GM12878 (cell line): ENCODE results near the gene CMYA5.
"Not testable (repeated sequence)": the region's sequence is repeated elsewhere in the genome, so short reads cannot be mapped to it uniquely, and the experiment has no call there.

Source experiments
- BHLHE40 ChIP-seq, 2 experiments: fragments of 450-650 bp in 1 of 2; IDR thresholded peaks; 2 replicates each; pipeline ENCODE4 v1.6.1; 2011 to 2017; ENCODE audit warnings: low read depth in 2 of 2, borderline replicate concordance in 1 of 2, improper control_type of control experiment in 1 of 2, low read length in 1 of 2, mild to moderate bottlenecking in 1 of 2
- FOXM1 ChIP-seq: IDR thresholded peaks from 2 replicates; pipeline ENCODE4 v1.6.1; 2012; ENCODE audit warnings: low read depth, mild to moderate bottlenecking, inconsistent platforms, low read length, moderate library complexity
- JUND ChIP-seq: IDR thresholded peaks from 2 replicates; pipeline ENCODE4 v1.6.1; 2012; ENCODE audit warnings: low read depth, mild to moderate bottlenecking, low read length, improper control_type of control experiment, moderate library complexity
- NFYB ChIP-seq: IDR thresholded peaks from 2 replicates; pipeline ENCODE4 v1.6.1; 2011; ENCODE audit warnings: low read depth, mild to moderate bottlenecking, low read length, improper control_type of control experiment, moderate library complexity; ENCODE audit not compliant: insufficient read depth
- POLR2A ChIP-seq: IDR thresholded peaks from 2 replicates; pipeline ENCODE4 v1.6.1; 2011; ENCODE audit warnings: low read depth, mild to moderate bottlenecking, low read length
- SMAD5 ChIP-seq: IDR thresholded peaks from 2 replicates; pipeline ENCODE4 v1.6.1; 2016; ENCODE audit warnings: antibody characterized with exemption, low read depth
- TAF1 ChIP-seq: IDR thresholded peaks from 2 replicates; pipeline ENCODE4 v1.6.1; 2011; ENCODE audit warnings: mild to moderate bottlenecking, low read depth, low read length, borderline replicate concordance
- TF ChIP-seq, protein P1 (sequence below): IDR thresholded peaks from 2 replicates; pipeline ENCODE4 v1.6.1; 2012; ENCODE audit warnings: low read depth, low read length, improper control_type of control experiment
- TF ChIP-seq, protein P2 (sequence below), 3 experiments: IDR thresholded peaks in 2 of 3; conservative IDR thresholded peaks in 1 of 3; 2 replicates each; pipeline ENCODE4 v1.5.1; 2011; ENCODE audit warnings: low read depth in 3 of 3, low read length in 3 of 3, mild to moderate bottlenecking in 3 of 3, control low read depth in 2 of 3, moderate library complexity in 2 of 3, inconsistent platforms in 1 of 3, mixed read lengths in 1 of 3; ENCODE audit not compliant: control insufficient read depth in 2 of 3, insufficient read depth in 1 of 3; ENCODE audit errors: extremely low read depth in 1 of 3

DNA sequence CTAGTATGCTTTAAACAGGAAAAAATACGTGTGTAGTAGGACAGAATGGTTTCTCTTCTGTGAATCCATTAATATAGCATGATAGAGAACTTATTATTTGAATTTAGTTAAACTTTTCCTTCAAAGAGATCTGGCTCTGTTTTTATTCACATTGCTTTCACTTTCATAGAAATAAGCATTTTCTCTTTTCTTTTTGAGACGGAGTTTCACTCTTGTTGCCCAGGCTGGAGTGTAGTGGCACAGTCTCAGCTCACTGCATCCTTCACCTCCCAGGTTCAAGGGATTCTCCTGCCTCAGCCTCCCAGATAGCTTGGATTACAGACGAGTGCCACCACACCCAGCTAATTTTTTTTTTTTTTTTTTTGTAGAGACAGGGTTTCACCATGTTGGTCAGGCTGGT, 7.5 kb upstream of the CMYA5 start:
- TF ChIP-seq, protein P1, sequence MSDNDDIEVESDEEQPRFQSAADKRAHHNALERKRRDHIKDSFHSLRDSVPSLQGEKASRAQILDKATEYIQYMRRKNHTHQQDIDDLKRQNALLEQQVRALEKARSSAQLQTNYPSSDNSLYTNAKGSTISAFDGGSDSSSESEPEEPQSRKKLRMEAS = not testable (repeated sequence)
- not testable (repeated sequence) for TF ChIP-seq SMAD5; NFYB; FOXM1; BHLHE40 (IDR thresholded peaks at IDR 0.05; ENCODE audit: borderline replicate concordance in 1 of 2, low read depth in 2 of 2, low read length in 1 of 2); JUND; POLR2A; TAF1
- TF ChIP-seq, protein P2, sequence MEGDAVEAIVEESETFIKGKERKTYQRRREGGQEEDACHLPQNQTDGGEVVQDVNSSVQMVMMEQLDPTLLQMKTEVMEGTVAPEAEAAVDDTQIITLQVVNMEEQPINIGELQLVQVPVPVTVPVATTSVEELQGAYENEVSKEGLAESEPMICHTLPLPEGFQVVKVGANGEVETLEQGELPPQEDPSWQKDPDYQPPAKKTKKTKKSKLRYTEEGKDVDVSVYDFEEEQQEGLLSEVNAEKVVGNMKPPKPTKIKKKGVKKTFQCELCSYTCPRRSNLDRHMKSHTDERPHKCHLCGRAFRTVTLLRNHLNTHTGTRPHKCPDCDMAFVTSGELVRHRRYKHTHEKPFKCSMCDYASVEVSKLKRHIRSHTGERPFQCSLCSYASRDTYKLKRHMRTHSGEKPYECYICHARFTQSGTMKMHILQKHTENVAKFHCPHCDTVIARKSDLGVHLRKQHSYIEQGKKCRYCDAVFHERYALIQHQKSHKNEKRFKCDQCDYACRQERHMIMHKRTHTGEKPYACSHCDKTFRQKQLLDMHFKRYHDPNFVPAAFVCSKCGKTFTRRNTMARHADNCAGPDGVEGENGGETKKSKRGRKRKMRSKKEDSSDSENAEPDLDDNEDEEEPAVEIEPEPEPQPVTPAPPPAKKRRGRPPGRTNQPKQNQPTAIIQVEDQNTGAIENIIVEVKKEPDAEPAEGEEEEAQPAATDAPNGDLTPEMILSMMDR (IDR thresholded peaks at IDR 0.05 in 2 of 3, conservative IDR thresholded peaks at IDR 0.05 in 1 of 3; ENCODE audit: control insufficient read depth in 2 of 3, extremely low read depth in 1 of 3, insufficient read depth in 1 of 3, low read depth in 3 of 3, low read length in 3 of 3) = not testable (repeated sequence)
